ENCODE results near the gene KCND2.
"Not testable (repeated sequence)": the region's sequence is repeated elsewhere in the genome, so short reads cannot be mapped to it uniquely, and the experiment has no call there.

Gene KCND2

DNA sequence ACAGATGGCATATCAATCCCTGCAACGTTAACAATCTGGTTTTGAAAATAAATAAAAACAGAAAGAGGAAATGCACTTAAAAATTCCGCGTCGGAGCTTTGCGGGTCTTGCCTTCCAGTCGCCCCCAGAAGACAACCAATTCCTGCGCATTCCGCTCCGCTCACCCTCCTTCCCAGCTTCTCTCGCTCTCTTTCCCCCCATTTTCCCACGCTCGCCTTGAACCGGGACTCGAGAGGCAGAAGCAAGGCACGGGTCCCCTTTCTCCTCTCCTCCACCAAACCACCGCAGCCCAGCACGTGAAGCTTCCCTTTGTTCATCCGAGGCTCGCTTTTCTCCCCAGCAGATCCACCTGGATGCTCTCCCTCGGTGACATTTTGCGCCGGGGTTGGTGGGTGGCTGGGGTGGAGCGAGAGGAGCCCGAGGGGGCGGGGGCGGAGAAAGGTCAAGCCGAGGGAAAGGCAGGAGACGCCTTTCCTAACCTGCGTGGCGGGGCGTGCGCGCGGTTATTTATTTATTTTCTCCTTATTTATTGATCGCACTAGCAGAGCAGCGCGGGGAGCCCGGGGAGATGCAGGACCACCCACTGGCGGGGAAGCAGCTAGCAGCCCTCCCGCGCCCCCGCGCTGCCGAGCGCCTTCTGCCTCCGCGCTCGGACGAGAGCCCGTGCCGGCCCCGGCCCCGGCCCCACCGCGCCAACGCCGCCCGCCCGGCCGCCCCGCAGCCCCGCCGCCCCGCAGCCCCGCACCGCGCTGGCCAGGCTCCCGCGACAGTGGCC lies at the start of gene KCND2:
TSS of gene KCND2 (plus strand) at position 475 of the 775 bp plus-strand sequence.
- Mint-ChIP-seq H3K4me1 (ENCODE audit: low read depth) (peaks cover 8% of the 10 kb centered on the region), H3K9me3 (peaks cover 2% of the 10 kb centered on the region), H3K27ac (no peak within 1 kb of the TSS), H3K36me3 (ENCODE audit: low read depth) (no peaks in the 10 kb centered on the region), H3K4me3 (peak within 1 kb of the TSS; percentile 58), H3K27me3 (peaks cover 38% of the 10 kb centered on the region)
- DNase-seq: no peak

DNA sequence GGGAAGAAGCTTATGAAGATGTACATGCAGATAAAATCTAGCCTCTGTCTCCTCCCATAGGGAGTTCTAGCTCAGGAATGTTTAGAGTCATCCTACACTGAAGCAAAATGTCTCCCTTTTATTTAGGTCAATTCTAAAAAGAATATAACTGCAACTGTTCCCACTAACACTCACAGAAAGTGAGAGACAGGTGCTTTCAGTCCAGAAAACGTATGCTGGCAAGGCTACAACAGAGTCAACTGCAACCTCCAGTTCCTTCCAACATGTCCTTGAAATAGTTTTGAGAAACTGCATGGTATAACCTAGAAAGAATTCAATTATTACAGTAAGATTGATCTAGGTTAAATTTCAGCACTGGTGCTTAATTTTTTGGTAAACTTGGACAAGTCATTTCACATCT lies 46.8 kb upstream of the KCND2 start:
- no peak for DNase-seq
- H3K9me3 Mint-ChIP-seq: peaks cover 9% of the 10 kb centered on the region

DNA sequence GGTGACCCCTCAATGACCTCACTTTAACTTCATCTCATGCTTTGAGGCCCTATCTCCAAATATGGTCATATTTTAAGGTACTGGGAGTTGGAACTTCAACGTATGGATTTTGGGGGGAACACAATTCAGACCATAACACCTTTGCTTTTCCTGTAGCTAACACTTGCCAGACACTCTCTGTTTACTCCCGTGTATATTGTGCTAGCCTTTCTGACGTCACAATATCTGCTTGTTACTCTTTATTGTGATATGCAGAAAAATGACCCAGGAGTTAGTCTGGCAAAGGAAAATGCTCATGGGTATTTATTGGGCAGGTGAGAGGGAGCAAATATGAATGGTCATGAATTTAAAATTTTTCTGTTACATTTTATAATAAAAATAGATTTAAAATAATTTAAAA lies 45.7 kb upstream of the KCND2 start:
- Mint-ChIP-seq H3K27me3 (no peaks in the 10 kb centered on the region), H3K27ac (no peak overlapping the region), H3K9me3 (peaks cover 11% of the 10 kb centered on the region), H3K4me3 (no peak overlapping the region), H3K36me3 (ENCODE audit: low read depth) (no peaks in the 10 kb centered on the region), H3K4me1 (ENCODE audit: low read depth) (no peaks in the 10 kb centered on the region)
- no peak for DNase-seq

More for the DNA sequence above, 46.8 kb upstream of the KCND2 start:
- Mint-ChIP-seq H3K27ac (no peak overlapping the region), H3K36me3 (ENCODE audit: low read depth) (no peaks in the 10 kb centered on the region), H3K27me3 (no peaks in the 10 kb centered on the region), H3K4me1 (ENCODE audit: low read depth) (no peaks in the 10 kb centered on the region), H3K4me3 (no peak overlapping the region)

DNA sequence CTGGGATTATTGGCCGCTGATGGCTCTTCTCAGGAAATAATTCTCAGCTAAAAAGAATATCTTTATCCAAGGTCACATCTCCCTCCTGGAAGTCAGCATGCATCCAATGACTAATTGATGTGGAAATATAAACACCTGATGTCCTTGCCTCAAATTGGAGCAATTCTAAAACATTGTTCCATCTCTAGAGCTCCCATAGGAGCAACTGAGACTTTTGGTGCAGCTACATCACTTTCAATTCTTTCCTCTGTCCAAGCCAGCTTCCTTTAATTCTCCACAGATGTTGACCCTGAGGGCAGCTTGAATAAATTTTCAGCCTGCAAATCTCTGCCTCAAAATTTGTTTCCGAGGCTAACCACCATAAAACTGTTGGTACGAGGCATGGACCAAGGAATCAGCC lies 43.9 kb upstream of the KCND2 start:
- Mint-ChIP-seq H3K4me3 (no peak overlapping the region), H3K27ac (no peak overlapping the region), H3K9me3 (peaks cover 14% of the 10 kb centered on the region), H3K36me3 (ENCODE audit: low read depth) (no peaks in the 10 kb centered on the region), H3K27me3 (no peaks in the 10 kb centered on the region), H3K4me1 (ENCODE audit: low read depth) (no peaks in the 10 kb centered on the region)
- DNase-seq: no peak

DNA sequence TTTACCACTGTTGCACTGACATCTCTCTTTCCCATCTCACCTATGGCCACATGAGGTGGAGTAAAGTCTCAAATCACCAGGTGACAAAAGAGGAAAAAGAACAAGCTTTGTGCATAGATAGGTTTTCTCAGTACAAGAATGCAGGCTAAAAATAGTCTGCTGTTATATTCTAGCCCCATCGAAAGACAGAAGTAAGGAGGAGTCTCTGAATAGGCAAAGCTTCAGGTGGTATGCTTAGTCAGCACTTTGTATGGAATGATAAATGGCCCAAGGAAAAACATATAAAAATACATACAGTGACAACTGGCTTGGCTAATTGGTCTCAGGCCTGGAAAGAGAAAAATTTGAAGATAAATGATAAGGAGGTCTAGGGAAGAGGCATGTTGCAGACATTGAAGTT lies 39.6 kb upstream of the KCND2 start:
- Mint-ChIP-seq H3K4me3 (no peak overlapping the region), H3K4me1 (ENCODE audit: low read depth) (no peaks in the 10 kb centered on the region), H3K36me3 (ENCODE audit: low read depth) (no peaks in the 10 kb centered on the region), H3K27me3 (no peaks in the 10 kb centered on the region), H3K27ac (no peak overlapping the region), H3K9me3 (peaks cover 20% of the 10 kb centered on the region)
- DNase-seq: no peak

DNA sequence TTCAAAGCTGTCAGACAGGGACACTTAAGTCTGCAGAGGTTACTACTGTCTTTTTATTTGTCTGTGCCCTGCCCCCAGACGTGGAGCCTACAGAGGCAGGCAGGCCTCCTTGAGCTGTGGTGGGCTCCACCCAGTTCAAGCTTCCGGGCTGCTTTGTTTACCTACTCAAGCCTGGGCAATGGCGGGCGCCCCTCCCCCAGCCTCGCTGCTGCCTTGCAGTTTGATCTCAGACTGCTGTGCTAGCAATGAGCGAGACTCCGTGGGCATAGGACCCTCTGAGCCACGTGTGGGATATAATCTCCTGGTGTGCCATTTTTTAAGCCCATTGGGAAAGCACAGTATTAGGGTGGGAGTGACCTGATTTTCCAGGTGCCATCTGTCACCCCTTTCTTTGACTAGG lies 32.6 kb upstream of the KCND2 start:
- DNase-seq; H3K27me3 Mint-ChIP-seq; H3K27ac Mint-ChIP-seq; H3K9me3 Mint-ChIP-seq; H3K36me3 Mint-ChIP-seq (ENCODE audit: low read depth); H3K4me3 Mint-ChIP-seq; H3K4me1 Mint-ChIP-seq (ENCODE audit: low read depth): not testable (repeated sequence)

DNA sequence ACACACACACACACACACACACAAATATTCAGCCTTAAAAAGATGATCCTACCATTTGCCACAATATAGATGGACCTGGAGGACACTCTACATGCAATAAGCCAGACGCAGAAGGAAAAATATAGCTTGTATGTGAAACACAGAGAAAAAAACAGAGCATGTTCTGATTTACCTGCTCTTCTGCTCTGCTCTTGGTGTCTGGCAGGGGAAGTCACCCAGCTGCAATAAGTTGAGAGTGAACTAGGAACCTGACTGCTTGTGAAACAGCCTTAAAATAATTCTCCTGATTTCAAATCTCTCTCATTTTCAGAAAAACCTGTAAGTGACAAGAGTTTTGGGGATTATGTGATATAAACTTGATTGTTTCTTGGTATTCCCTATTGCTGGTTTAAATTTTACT lies 31.0 kb upstream of the KCND2 start:
- Mint-ChIP-seq H3K9me3 (peaks cover 4% of the 10 kb centered on the region), H3K4me3 (no peak overlapping the region), H3K36me3 (ENCODE audit: low read depth) (no peaks in the 10 kb centered on the region), H3K27ac (no peak overlapping the region), H3K27me3 (no peaks in the 10 kb centered on the region), H3K4me1 (ENCODE audit: low read depth) (no peaks in the 10 kb centered on the region)
- no peak for DNase-seq

DNA sequence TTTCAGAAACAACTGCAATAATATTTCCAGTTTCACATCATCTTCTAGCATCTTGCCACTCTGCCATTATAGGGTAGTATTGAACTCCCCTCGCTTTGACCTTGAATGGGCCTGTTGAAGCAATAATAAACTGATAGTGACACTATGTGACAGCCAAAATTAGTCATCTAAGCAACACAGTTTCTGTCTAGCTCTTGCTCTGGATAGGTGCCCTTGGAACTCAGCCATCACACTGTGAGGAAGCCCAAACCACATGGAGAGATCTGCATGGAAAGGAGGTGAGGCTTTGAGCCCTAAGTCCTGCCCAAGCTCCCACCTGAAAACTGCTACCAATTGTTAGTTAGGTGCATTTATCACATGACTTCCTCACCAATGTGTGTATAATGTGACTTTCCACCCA lies 18.1 kb upstream of the KCND2 start:
- peaks cover 25% of the 10 kb centered on the region for H3K9me3 Mint-ChIP-seq
- H3K4me3 Mint-ChIP-seq: no peak overlapping the region
- no peak for DNase-seq
- no peak overlapping the region for H3K27ac Mint-ChIP-seq
- H3K36me3 Mint-ChIP-seq (ENCODE audit: low read depth): no peaks in the 10 kb centered on the region
- no peaks in the 10 kb centered on the region for H3K27me3 Mint-ChIP-seq
- H3K4me1 Mint-ChIP-seq (ENCODE audit: low read depth): no peaks in the 10 kb centered on the region

DNA sequence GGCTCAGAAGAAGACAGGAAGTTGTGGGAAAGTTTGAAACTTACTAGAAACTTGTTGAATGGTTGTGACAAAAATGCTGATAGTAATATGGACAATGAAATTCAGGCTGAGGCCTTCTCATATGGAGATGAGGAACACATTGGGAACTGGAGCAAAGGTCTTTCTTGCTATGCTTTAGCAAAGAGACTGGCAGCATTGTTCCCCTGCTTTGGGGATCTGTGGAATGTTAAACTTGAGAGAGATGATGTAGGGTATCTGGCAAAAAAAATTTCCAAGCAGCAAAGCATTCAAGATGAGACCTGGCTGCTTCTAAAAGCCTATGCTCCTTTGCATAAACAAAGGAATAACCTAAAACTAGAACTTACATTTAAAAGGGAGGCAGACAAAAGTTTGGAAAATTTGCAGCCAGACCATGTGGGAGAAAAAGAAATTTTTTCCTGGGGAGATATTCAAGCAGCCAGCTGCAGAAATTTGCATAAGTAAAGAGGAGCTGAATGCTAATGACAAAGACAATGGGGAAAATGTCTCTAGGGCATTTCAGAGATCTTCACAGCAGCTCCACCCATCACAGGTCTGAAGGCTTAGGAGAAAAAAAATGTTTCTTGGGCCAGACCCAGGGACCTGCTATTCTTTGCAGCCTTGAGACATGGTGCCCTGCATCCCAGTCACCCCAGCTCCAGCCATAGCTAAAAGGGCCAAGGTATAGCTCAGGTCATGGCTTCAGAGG lies 16.5 kb upstream of the KCND2 start:
- Mint-ChIP-seq H3K27ac (no peak overlapping the region), H3K9me3 (peaks cover 25% of the 10 kb centered on the region)

DNA sequence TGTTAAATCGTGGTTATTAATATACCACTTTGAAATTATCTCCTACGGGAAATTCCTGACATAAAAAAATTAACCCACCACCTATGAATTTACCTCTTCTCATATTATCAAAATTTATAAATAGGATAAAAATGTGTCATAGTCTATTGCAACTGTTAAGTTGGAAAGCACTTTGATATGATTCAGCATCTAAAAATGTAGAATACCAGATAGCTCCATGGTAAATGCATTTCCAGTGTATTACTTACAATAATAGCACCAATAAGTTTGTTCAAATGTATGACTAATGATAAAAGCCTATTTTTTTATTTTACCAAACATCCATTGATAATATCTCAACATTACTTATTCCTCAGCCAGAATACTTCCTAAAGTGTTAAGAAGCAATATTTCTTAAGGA lies 13.6 kb upstream of the KCND2 start:
- H3K4me3 Mint-ChIP-seq: no peak overlapping the region
- H3K27me3 Mint-ChIP-seq: no peaks in the 10 kb centered on the region
- no peaks in the 10 kb centered on the region for H3K4me1 Mint-ChIP-seq (ENCODE audit: low read depth)
- DNase-seq: no peak
- peaks cover 17% of the 10 kb centered on the region for H3K9me3 Mint-ChIP-seq
- no peak overlapping the region for H3K27ac Mint-ChIP-seq
- H3K36me3 Mint-ChIP-seq (ENCODE audit: low read depth): no peaks in the 10 kb centered on the region

More for the DNA sequence above, 16.5 kb upstream of the KCND2 start:
- Mint-ChIP-seq H3K27me3 (no peaks in the 10 kb centered on the region), H3K36me3 (ENCODE audit: low read depth) (no peaks in the 10 kb centered on the region), H3K4me1 (ENCODE audit: low read depth) (no peaks in the 10 kb centered on the region), H3K4me3 (no peak overlapping the region)
- DNase-seq: no peak

DNA sequence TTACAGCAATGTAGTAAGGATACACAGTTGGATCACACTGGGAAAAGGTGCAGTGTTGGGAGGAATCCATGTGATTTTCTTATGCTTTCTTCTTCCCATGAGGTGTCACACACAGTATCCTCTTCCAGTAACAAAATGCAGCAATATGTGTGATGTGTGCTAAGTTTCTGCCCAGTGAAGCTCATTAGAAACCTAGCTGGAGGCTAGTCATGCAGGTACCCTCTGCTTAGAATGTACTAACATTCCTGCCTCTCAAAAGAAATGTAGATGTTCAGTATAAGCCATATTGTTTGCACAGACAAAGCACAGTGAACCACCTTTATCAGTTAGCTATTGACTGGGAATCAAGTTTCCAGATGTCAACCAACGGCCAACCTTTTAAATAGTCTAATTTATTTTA lies 12.9 kb upstream of the KCND2 start:
- Mint-ChIP-seq H3K4me3 (no peak overlapping the region), H3K36me3 (ENCODE audit: low read depth) (no peaks in the 10 kb centered on the region), H3K9me3 (peaks cover 12% of the 10 kb centered on the region), H3K27ac (no peak overlapping the region), H3K4me1 (ENCODE audit: low read depth) (no peaks in the 10 kb centered on the region), H3K27me3 (no peaks in the 10 kb centered on the region)
- DNase-seq: no peak

DNA sequence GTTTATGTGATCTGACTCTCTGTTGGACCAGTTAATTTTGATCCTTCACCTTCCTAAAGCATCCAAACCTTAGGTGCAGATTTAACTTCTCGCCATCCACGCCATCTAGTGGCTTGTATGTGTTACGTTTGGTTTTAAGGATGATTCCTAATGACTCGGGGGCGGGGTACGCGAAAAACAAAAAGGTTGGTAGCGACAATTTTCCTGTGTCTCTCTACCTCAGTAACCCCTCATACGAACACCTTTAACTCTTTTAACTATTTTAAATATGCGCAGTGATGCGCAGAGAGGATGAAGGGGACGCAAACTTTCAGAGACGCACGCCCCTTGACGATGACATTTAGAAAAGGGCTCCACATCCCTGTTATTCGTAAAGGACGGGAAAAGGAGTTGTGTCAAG lies 714 bp upstream of the KCND2 start:
- DNase-seq: no peak

DNA sequence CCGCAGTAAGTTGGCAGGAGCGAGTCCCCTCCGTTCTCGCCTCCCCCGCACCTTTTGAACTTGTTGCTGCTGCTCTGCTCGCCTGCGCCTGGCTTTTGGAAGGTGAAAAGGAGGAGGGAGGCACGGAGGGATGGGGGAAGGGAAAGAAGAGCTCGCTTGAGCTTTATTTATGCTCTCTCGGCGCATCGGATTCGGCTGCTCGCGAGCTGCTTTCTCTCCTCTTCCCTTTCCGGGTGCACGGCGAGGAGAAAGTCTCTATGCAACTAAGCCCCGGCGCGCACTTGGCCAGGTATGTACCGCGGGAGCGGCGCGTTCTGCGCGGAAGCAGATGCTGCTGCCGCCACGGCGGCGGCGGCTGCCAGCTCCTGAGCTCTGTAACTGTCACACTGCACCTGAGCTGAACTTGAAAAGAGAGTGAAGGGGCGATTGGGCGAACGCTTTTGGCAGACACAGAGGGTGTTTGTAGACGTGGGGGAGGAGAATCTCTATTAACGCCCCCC lies 551 bp downstream of the KCND2 start:
- Mint-ChIP-seq H3K36me3 (ENCODE audit: low read depth) (no peaks in the 10 kb centered on the region), H3K27me3 (peaks cover 38% of the 10 kb centered on the region), H3K4me1 (ENCODE audit: low read depth) (peaks cover 8% of the 10 kb centered on the region), H3K4me3 (peak overlapping the region; percentile 58), H3K27ac (no peak overlapping the region), H3K9me3 (peaks cover 2% of the 10 kb centered on the region)
- DNase-seq: no peak

More for the DNA sequence above, 714 bp upstream of the KCND2 start:
- H3K27ac Mint-ChIP-seq: no peak overlapping the region
- H3K9me3 Mint-ChIP-seq: peaks cover 2% of the 10 kb centered on the region
- peaks cover 8% of the 10 kb centered on the region for H3K4me1 Mint-ChIP-seq (ENCODE audit: low read depth)
- no peak overlapping the region for H3K4me3 Mint-ChIP-seq
- H3K27me3 Mint-ChIP-seq: peaks cover 38% of the 10 kb centered on the region
- no peaks in the 10 kb centered on the region for H3K36me3 Mint-ChIP-seq (ENCODE audit: low read depth)

DNA sequence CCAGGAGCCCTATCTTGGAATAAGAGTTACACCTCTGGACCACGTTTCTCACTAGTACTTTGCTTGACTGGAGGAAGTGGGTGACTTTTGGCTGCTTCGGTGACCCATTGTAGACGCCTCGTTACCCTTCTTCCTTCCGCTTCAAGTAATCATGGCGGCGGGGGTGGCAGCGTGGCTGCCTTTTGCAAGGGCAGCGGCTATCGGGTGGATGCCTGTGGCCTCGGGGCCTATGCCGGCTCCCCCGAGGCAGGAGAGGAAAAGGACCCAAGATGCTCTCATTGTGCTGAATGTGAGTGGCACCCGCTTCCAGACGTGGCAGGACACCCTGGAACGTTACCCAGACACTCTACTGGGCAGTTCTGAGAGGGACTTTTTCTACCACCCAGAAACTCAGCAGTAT lies 1.5 kb downstream of the KCND2 start:
- no peaks in the 10 kb centered on the region for H3K36me3 Mint-ChIP-seq (ENCODE audit: low read depth)
- H3K4me3 Mint-ChIP-seq: no peak overlapping the region
- no peak for DNase-seq
- peaks cover 38% of the 10 kb centered on the region for H3K27me3 Mint-ChIP-seq
- H3K27ac Mint-ChIP-seq: no peak overlapping the region
- H3K9me3 Mint-ChIP-seq: peaks cover 2% of the 10 kb centered on the region
- H3K4me1 Mint-ChIP-seq (ENCODE audit: low read depth): peaks cover 8% of the 10 kb centered on the region

DNA sequence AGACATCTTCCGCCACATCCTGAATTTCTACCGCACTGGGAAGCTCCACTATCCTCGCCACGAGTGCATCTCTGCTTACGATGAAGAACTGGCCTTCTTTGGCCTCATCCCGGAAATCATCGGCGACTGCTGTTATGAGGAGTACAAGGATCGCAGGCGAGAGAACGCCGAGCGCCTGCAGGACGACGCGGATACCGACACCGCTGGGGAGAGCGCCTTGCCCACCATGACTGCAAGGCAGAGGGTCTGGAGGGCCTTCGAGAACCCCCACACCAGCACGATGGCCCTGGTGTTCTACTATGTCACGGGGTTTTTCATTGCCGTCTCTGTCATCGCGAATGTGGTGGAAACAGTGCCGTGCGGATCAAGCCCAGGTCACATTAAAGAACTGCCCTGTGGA lies 1.9 kb downstream of the KCND2 start:
- no peak overlapping the region for H3K4me3 Mint-ChIP-seq
- DNase-seq: no peak
- peaks cover 8% of the 10 kb centered on the region for H3K4me1 Mint-ChIP-seq (ENCODE audit: low read depth)
- no peaks in the 10 kb centered on the region for H3K36me3 Mint-ChIP-seq (ENCODE audit: low read depth)
- H3K27ac Mint-ChIP-seq: no peak overlapping the region
- H3K27me3 Mint-ChIP-seq: peaks cover 38% of the 10 kb centered on the region
- peaks cover 2% of the 10 kb centered on the region for H3K9me3 Mint-ChIP-seq

Data from activated T-cell treated with anti-CD3 and anti-CD28 coated beads, Interleukin-2, amount 50 U/mL, for 24 hours (primary cell).